Measurements from ENCODE around the gene HMGCR. TPM values are rescaled to one million over a fixed set of nuclear protein-coding genes. Genes with fewer than 3 reads are reported as not detected.
A peak's percentile ranks its signal among the peaks of the same experiment; 100 is the strongest.

The HMGCR gene
- polyA plus RNA-seq, 3 donors = 19.8 to 33.3 (median 31.9) TPM

- Histone ChIP-seq H3K9me3 (replicated peaks in 1 of 2; ENCODE audit: control insufficient read depth in 1 of 2, insufficient read depth in 1 of 2, low read length in 2 of 2) (no peaks in the 10 kb centered on the region), H3K4me2 (replicated peaks; ENCODE audit: extremely low read depth, low read length, poor library complexity, severe bottlenecking) (no peak overlapping the region), H3K36me3 (replicated peaks in 1 of 2; ENCODE audit: control insufficient read depth in 1 of 2, insufficient read depth in 2 of 2, low read length in 2 of 2) (peaks cover 97% of the 10 kb centered on the region in 2 donors), H3K4me3 (replicated peaks in 1 of 3; ENCODE audit: low read depth in 2 of 3, low read length in 3 of 3) (no peak overlapping the region), H2AFZ (ENCODE audit: insufficient read depth, low read depth, low read length, poor library complexity, severe bottlenecking) (no peak overlapping the region), H3K79me2 (ENCODE audit: insufficient read depth, low read length) (no peaks in the 10 kb centered on the region), H3K27ac (ENCODE audit: low read depth in 1 of 2, low read length in 2 of 2) (no peak overlapping the region), H4K20me1 (ENCODE audit: insufficient read depth, low read length) (peaks cover 16% of the 10 kb centered on the region), H3K4me1 (ENCODE audit: control insufficient read depth in 1 of 2, insufficient read depth in 2 of 2, low read length in 2 of 2) (no peaks in the 10 kb centered on the region), H3K27me3 (ENCODE audit: control insufficient read depth in 2 of 2, insufficient read depth in 2 of 2, low read length in 2 of 2) (no peaks in the 10 kb centered on the region), H3K9ac (ENCODE audit: insufficient read depth, low read length, poor library complexity, severe bottlenecking) (no peak overlapping the region)
- intact Hi-C loops (cut with micrococcal nuclease) = no loop called here
- H3K9me3 Mint-ChIP-seq = no peaks in the 10 kb centered on the region
- no peak overlapping the region for H3K4me3 Mint-ChIP-seq
- H3K27me3 Mint-ChIP-seq (ENCODE audit: low read depth in 3 of 3) = peaks cover 0 to 2% (median 0%) of the 10 kb centered on the region in 3 donors
- TF ChIP-seq CTCF (IDR thresholded peaks at IDR 0.05) = no peak
- DNase-seq = no peak
- H3K36me3 Mint-ChIP-seq = peaks cover 78 to 87% of the 10 kb centered on the region in 2 donors
- H3K27ac Mint-ChIP-seq = peak overlapping the region in 1 of 7 donors; percentile 73
- WGBS (ENCODE audit: insufficient coverage) = 100% methylated on average over 1 of the region's 6 CpGs
- no peaks in the 10 kb centered on the region for H3K4me1 Mint-ChIP-seq
Observed at GRCh38 chr5:75355236-75355635, 18.2 kb downstream of the HMGCR start.

DNA sequence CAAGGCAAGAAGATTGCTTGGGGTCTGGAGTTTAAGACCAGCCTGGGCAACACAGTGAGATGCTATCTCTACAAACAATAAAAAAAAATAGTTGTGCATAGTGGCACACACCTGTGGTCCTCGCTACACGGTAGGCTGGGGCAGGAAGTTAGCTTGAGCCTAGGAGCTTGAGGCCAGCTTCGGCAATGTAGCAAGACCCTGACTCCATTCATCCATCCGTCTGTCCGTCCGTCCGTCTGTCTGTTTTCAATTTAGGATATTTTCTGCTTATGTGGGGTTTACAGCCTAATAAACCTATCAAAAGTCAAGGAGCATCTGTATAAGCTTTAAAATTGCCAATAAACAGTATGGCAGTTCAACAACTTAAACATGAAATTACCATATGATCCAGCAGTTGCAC lies 19.7 kb downstream of the HMGCR start:
- Histone ChIP-seq H3K4me3 (replicated peaks in 1 of 3; ENCODE audit: low read depth in 2 of 3, low read length in 3 of 3) (no peak overlapping the region), H3K9ac (ENCODE audit: insufficient read depth, low read length, poor library complexity, severe bottlenecking) (no peak overlapping the region), H3K27me3 (ENCODE audit: control insufficient read depth in 2 of 2, insufficient read depth in 2 of 2, low read length in 2 of 2) (no peaks in the 10 kb centered on the region), H2AFZ (ENCODE audit: insufficient read depth, low read depth, low read length, poor library complexity, severe bottlenecking) (no peak overlapping the region), H3K9me3 (replicated peaks in 1 of 2; ENCODE audit: control insufficient read depth in 1 of 2, insufficient read depth in 1 of 2, low read length in 2 of 2) (no peaks in the 10 kb centered on the region), H3K36me3 (replicated peaks in 1 of 2; ENCODE audit: control insufficient read depth in 1 of 2, insufficient read depth in 2 of 2, low read length in 2 of 2) (peaks cover 95 to 97% of the 10 kb centered on the region in 2 donors), H3K4me1 (ENCODE audit: control insufficient read depth in 1 of 2, insufficient read depth in 2 of 2, low read length in 2 of 2) (no peaks in the 10 kb centered on the region), H3K79me2 (ENCODE audit: insufficient read depth, low read length) (no peaks in the 10 kb centered on the region), H3K27ac (ENCODE audit: low read depth in 1 of 2, low read length in 2 of 2) (no peak overlapping the region), H4K20me1 (ENCODE audit: insufficient read depth, low read length) (peaks cover 12% of the 10 kb centered on the region), H3K4me2 (replicated peaks; ENCODE audit: extremely low read depth, low read length, poor library complexity, severe bottlenecking) (no peak overlapping the region)
- intact Hi-C loops (cut with micrococcal nuclease) = no loop called here
- no peaks in the 10 kb centered on the region for H3K4me1 Mint-ChIP-seq
- 100% methylated on average over 4 of the region's 7 CpGs for WGBS (ENCODE audit: insufficient coverage)
- H3K4me3 Mint-ChIP-seq = no peak overlapping the region
- H3K9me3 Mint-ChIP-seq = no peaks in the 10 kb centered on the region
- peak overlapping the region in 1 of 7 donors; percentile 61 for H3K27ac Mint-ChIP-seq
- TF ChIP-seq CTCF (IDR thresholded peaks at IDR 0.05) = no peak
- H3K36me3 Mint-ChIP-seq = peaks cover 76 to 87% of the 10 kb centered on the region in 2 donors
- H3K27me3 Mint-ChIP-seq (ENCODE audit: low read depth in 3 of 3) = peaks cover 0 to 2% (median 0%) of the 10 kb centered on the region in 3 donors
- DNase-seq = no peak

Data from CD14-positive monocyte (primary cell).